GM12873 (cell line): ENCODE data around the gene CNTRL.

Experiments
- CTCF ChIP-seq: IDR thresholded peaks from 2 replicates; pipeline ENCODE4 v1.5.1; 2012; ENCODE audit warnings: low read depth, mild to moderate bottlenecking, moderate library complexity, low read length, control low read depth; ENCODE audit not compliant: insufficient read depth; ENCODE audit errors: missing control alignments

Gene CNTRL

GRCh38 chr9:121105531-121105930, 30.8 kb downstream of the CNTRL start:
- TF ChIP-seq CTCF, result no peak

- TF ChIP-seq CTCF, result peak; percentile 35
Observed at GRCh38 chr9:121107029-121107428, 32.3 kb downstream of the CNTRL start.

- no peak for TF ChIP-seq CTCF
Observed at GRCh38 chr9:121107881-121108280, 33.1 kb downstream of the CNTRL start.

GRCh38 chr9:121115466-121115865, 40.7 kb downstream of the CNTRL start:
- no peak for TF ChIP-seq CTCF

- no peak for TF ChIP-seq CTCF
Observed at GRCh38 chr9:121118266-121118665, 43.5 kb downstream of the CNTRL start.

GRCh38 chr9:121120386-121120785, 45.6 kb downstream of the CNTRL start:
- no peak for TF ChIP-seq CTCF

- TF ChIP-seq CTCF, result peak; percentile 22
Observed at GRCh38 chr9:121121582-121122087, 46.9 kb downstream of the CNTRL start.
